ENCODE results near the gene SPACA6. TPM values are rescaled to one million over a fixed set of nuclear protein-coding genes. Genes with fewer than 3 reads are reported as not detected.

Gene SPACA6
- polyA plus RNA-seq, 1 experiment, result 3.5 TPM

DNA sequence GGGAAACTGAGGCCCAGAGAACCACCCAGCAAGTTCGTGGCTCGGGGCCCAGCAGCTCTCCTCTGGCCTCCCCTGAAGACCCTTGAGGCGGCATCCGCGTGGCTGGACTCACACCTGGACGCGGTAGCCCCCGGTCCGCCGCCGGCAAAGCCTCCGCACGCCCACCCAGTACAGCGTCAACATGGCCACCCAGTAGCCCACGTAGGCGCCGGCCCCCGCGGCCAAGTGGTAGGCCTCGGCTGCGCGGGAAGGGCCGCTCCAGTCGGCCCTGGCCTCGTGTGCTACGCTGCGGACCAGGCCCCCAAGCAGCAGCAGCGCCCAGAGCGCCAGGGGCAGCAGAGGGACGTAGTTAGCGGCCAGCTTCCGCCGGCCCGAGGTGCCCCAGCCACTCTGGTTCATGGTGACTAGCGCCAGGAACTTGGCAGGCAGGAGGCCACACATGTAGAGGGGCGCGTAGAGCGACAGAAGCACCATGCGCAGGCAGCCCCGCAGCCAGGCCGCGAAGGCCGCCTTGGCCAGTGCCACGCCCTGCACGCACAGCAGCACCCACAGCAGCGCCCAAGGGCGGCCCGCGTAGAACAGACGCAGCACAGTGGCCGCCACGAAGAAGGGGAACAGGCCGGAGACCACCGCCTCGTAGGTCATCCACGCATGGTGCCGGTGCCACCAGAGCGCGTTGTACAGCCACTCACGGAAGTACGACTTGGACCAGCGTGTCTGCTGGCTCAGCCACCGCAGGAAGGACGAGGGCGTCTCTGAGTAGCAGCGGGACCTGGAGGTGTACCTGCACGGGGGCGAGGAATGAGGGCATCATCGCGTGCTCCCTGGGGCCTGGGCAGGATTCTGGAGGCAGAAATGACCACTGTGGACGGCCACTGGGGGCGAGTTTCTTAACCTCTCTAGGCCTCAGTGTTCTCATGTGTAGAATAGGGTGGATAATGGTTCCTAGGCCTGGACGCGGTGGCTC, 20.5 kb downstream of the SPACA6 start:
- Histone ChIP-seq H3K9me3 (ENCODE audit: control insufficient read depth, insufficient read depth, low read length) (peaks cover 11% of the 10 kb centered on the region; the same call in 1 of the 2 replicates), H3K27ac (ENCODE audit: low read depth, low read length) (no peak overlapping the region), H3K27me3 (ENCODE audit: control insufficient read depth, insufficient read depth, low read length) (peaks cover 10% of the 10 kb centered on the region), H3K4me3 (ENCODE audit: low read depth, low read length) (no peak overlapping the region)
- TF ChIP-seq, protein P1, sequence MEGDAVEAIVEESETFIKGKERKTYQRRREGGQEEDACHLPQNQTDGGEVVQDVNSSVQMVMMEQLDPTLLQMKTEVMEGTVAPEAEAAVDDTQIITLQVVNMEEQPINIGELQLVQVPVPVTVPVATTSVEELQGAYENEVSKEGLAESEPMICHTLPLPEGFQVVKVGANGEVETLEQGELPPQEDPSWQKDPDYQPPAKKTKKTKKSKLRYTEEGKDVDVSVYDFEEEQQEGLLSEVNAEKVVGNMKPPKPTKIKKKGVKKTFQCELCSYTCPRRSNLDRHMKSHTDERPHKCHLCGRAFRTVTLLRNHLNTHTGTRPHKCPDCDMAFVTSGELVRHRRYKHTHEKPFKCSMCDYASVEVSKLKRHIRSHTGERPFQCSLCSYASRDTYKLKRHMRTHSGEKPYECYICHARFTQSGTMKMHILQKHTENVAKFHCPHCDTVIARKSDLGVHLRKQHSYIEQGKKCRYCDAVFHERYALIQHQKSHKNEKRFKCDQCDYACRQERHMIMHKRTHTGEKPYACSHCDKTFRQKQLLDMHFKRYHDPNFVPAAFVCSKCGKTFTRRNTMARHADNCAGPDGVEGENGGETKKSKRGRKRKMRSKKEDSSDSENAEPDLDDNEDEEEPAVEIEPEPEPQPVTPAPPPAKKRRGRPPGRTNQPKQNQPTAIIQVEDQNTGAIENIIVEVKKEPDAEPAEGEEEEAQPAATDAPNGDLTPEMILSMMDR (IDR thresholded peaks at IDR 0.05; ENCODE audit: low read depth, low read length), result no peak
- ChIA-PET POLR2A (interaction anchor here (0.9 kb wide), 1 partner anchor 25 kb away, joined by 3 read pairs; no protein-coding TSS in a partner anchor), CTCF (no interaction called here)
- DNase-seq (ENCODE audit: low read depth, low spot score), result no peak

DNA sequence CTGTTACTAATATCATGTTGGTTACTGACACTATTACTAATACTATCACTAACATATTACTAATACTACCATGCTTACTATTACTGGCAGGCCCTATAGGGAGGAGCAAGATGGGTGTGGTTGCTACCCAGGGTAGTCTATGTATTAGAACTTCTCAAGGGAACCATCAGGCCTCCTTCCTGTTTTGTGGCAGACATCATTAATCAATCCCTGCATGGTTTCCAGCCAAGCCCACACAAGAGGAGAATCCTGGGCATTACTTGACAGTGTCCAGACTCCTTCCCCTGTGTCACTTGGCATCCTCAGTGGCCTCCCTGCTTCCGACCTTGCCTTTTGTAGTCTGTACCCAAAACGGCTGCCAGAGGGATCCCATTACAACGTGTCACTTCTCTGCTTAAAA, 21.7 kb downstream of the SPACA6 start:
- ChIA-PET POLR2A (no interaction called here), CTCF (no interaction called here)
- no peak for DNase-seq (ENCODE audit: low read depth, low spot score)
- Histone ChIP-seq H3K9me3 (ENCODE audit: control insufficient read depth, insufficient read depth, low read length) (peaks cover 11% of the 10 kb centered on the region; the same call in 1 of the 2 replicates), H3K27me3 (ENCODE audit: control insufficient read depth, insufficient read depth, low read length) (peaks cover 18% of the 10 kb centered on the region), H3K4me3 (ENCODE audit: low read depth, low read length) (no peak overlapping the region), H3K27ac (ENCODE audit: low read depth, low read length) (no peak overlapping the region)
- TF ChIP-seq, protein P1 (IDR thresholded peaks at IDR 0.05; ENCODE audit: low read depth, low read length), result no peak

DNA sequence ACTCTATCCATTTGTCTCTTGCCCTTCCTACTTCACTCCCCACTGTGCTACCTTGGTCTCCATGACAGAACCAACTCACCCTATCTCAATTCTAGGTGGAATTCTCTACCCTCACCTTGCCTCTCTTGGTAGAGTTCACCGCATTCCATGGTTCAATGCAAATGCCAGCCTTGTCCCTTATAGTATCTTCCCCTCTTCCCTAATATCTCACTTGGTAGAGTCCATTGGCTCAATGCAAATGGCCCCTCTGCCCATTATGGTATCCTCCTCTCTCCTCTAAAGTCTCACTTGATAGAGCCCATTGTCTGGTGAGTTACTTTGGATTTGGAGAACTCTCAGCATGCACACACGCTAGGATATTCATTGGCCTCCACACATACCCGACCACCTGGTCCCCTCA, 22.7 kb downstream of the SPACA6 start:
- Histone ChIP-seq H3K27ac (ENCODE audit: low read depth, low read length) (no peak overlapping the region), H3K27me3 (ENCODE audit: control insufficient read depth, insufficient read depth, low read length) (peaks cover 26% of the 10 kb centered on the region), H3K4me3 (ENCODE audit: low read depth, low read length) (no peak overlapping the region), H3K9me3 (ENCODE audit: control insufficient read depth, insufficient read depth, low read length) (peaks cover 11% of the 10 kb centered on the region; the same call in 1 of the 2 replicates)
- ChIA-PET POLR2A (no interaction called here), CTCF (no interaction called here)
- no peak for DNase-seq (ENCODE audit: low read depth, low spot score)
- TF ChIP-seq, protein P1 (IDR thresholded peaks at IDR 0.05; ENCODE audit: low read depth, low read length), result no peak

DNA sequence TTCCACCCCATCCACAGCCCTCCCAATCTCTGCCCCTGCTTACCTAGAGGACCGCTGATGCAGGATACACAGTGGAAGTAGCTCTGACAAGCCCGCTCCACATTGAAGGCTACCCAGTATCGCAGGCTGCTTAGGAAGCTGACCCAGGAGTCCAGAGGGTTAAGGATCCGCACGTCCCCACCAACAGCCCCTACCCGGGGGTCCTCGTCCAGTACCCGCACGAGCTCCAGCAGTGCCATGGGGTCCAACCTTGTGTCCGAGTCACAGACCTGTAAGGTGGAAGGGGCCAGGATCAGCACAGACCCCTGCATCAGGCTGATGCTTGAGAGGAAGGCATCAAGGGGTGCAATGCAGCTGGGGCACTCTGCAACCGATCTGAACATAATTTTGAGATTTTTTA, 23.8 kb downstream of the SPACA6 start:
- H3K27me3 ChIP-seq (ENCODE audit: control insufficient read depth, insufficient read depth, low read length), result peaks cover 37% of the 10 kb centered on the region
- CTCF ChIA-PET, result interaction anchor here (1.2 kb wide), 1 partner anchor 61 kb away, joined by 3 read pairs; no protein-coding TSS in a partner anchor

More for the DNA sequence above, 23.8 kb downstream of the SPACA6 start:
- Histone ChIP-seq H3K27ac (ENCODE audit: low read depth, low read length) (no peak overlapping the region), H3K9me3 (ENCODE audit: control insufficient read depth, insufficient read depth, low read length) (peaks cover 11% of the 10 kb centered on the region; the same call in 1 of the 2 replicates), H3K4me3 (ENCODE audit: low read depth, low read length) (no peak overlapping the region)
- TF ChIP-seq, protein P1 (IDR thresholded peaks at IDR 0.05; ENCODE audit: low read depth, low read length), result no peak
- POLR2A ChIA-PET, result no interaction called here
- DNase-seq (ENCODE audit: low read depth, low spot score), result no peak

Data from AG04450 (cell line).